Fibroblast of pulmonary artery (primary cell): ENCODE results near the gene SNRNP70.
"Not testable (repeated sequence)": the region's sequence is repeated elsewhere in the genome, so short reads cannot be mapped to it uniquely, and the experiment has no call there.

ENCODE experiments used
- DNase-seq: peaks from one replicate; pipeline ENCODE4 v3.0.0-alpha.2; 2010; ENCODE audit warnings: low read depth
- H3K4me3 ChIP-seq: replicated peaks from 2 replicates; pipeline ENCODE4 v1.5.1; 2011; ENCODE audit warnings: low read depth, mild to moderate bottlenecking, control low read depth, low read length, moderate library complexity
- CTCF ChIP-seq: IDR thresholded peaks from 2 replicates; pipeline ENCODE4 v1.5.1; 2011; ENCODE audit warnings: mild to moderate bottlenecking, control low read depth, low read length, inconsistent platforms; ENCODE audit errors: missing control alignments

The SNRNP70 gene

GRCh38 chr19:49136771-49137171, 51.5 kb downstream of the SNRNP70 start:
- peak; percentile 39 for DNase-seq
- H3K4me3 ChIP-seq: no peak overlapping the region
- TF ChIP-seq CTCF: no peak

- no peak for TF ChIP-seq CTCF
- DNase-seq: no peak
These were observed 55.7 kb downstream of the SNRNP70 start for GRCh38 chr19:49140951-49141350.

GRCh38 chr19:49141352-49141751, 56.1 kb downstream of the SNRNP70 start:
- H3K4me3 ChIP-seq: no peak overlapping the region
- no peak for DNase-seq
- no peak for TF ChIP-seq CTCF

More at GRCh38 chr19:49140951-49141350, 55.7 kb downstream of the SNRNP70 start:
- H3K4me3 ChIP-seq: no peak overlapping the region

- DNase-seq: peak; percentile 92
- TF ChIP-seq CTCF: no peak
- peak overlapping the region; percentile 74 for H3K4me3 ChIP-seq
These were observed 57.6 kb downstream of the SNRNP70 start for GRCh38 chr19:49142866-49143335.

- H3K4me3 ChIP-seq: peak overlapping the region; percentile 38
- TF ChIP-seq CTCF: peak; percentile 73
- peak; percentile 78 for DNase-seq
These were observed 60.5 kb downstream of the SNRNP70 start for GRCh38 chr19:49145573-49146407.

GRCh38 chr19:49146408-49146770, 61.1 kb downstream of the SNRNP70 start:
- not testable (repeated sequence) for DNase-seq, H3K4me3 ChIP-seq

- TF ChIP-seq CTCF: no peak
- DNase-seq: no peak
- no peak overlapping the region for H3K4me3 ChIP-seq
These were observed 62.9 kb downstream of the SNRNP70 start for GRCh38 chr19:49148044-49148682.
